ENCODE data around the gene RUNX2. TPM values are rescaled to one million over a fixed set of nuclear protein-coding genes. Genes with fewer than 3 reads are reported as not detected.

RUNX2 gene
- polyA plus RNA-seq, 1 donor (not counting 4 experiments of a cell fraction or from before 2014, with no cell fraction given), result 1.4 TPM

GRCh38 chr6:45698046-45698445 is 369.9 kb downstream of the RUNX2 start:
- no peak for DNase-seq (ENCODE audit: low read depth, low spot score)
- no peaks in the 10 kb centered on the region for H3K79me2 ChIP-seq (ENCODE audit: control insufficient read depth, insufficient read depth, low read length)
- peak overlapping the region; percentile 58 for H3K27ac ChIP-seq (ENCODE audit: control insufficient read depth, insufficient read depth, low read length)
- H4K20me1 ChIP-seq (ENCODE audit: control insufficient read depth, extremely low read depth, insufficient read depth, low read length), result no peaks in the 10 kb centered on the region
- no peaks in the 10 kb centered on the region for H3K9me3 ChIP-seq (ENCODE audit: control insufficient read depth, low read depth, low read length)
- no peak overlapping the region for H3K4me3 ChIP-seq (ENCODE audit: control insufficient read depth in 2 of 3, extremely low read depth in 1 of 3, insufficient read depth in 2 of 3, low read depth in 1 of 3, low read length in 3 of 3)
- peak overlapping the region; percentile 0 for H3K4me2 ChIP-seq (ENCODE audit: control insufficient read depth, extremely low read depth, insufficient read depth, low read depth, low read length)
- no peak for FAIRE-seq
- no peaks in the 10 kb centered on the region for H3K27me3 ChIP-seq (ENCODE audit: control insufficient read depth, extremely low read depth, insufficient read depth, low read length)
- no peaks in the 10 kb centered on the region for H3K9me1 ChIP-seq (ENCODE audit: control insufficient read depth, extremely low read depth, insufficient read depth, low read length)
- no peak overlapping the region for H3K9ac ChIP-seq (ENCODE audit: control insufficient read depth, extremely low read depth, insufficient read depth, low read length)
- H3K36me3 ChIP-seq (ENCODE audit: control insufficient read depth in 2 of 2, extremely low read depth in 1 of 2, insufficient read depth in 2 of 2, low read length in 2 of 2), result no peaks in the 10 kb centered on the region
- dilution Hi-C loops (cut with MboI; ENCODE audit: extremely low pct_ligation_motif_present, low sequenced_read_pairs), result no loop called here
- peaks cover 28% of the 10 kb centered on the region for H3K4me1 ChIP-seq (ENCODE audit: control insufficient read depth, extremely low read depth, insufficient read depth, low read length)
- H2AFZ ChIP-seq (ENCODE audit: control insufficient read depth, low read length), result no peak overlapping the region
- no peak for TF ChIP-seq EZH2 (IDR thresholded peaks at IDR 0.05; ENCODE audit: low read length)

GRCh38 chr6:45699663-45700062 is 371.5 kb downstream of the RUNX2 start:
- TF ChIP-seq EZH2 (IDR thresholded peaks at IDR 0.05; ENCODE audit: low read length), result no peak
- no peak for TF ChIP-seq CTCF (optimal IDR thresholded peaks at IDR 0.05 in 1 of 3, IDR thresholded peaks at IDR 0.05 in 1 of 3, conservative IDR thresholded peaks at IDR 0.05 in 1 of 3; ENCODE audit: extremely low read depth in 1 of 3, insufficient read depth in 2 of 3, low read length in 3 of 3)
- Histone ChIP-seq H3K27me3 (ENCODE audit: control insufficient read depth, extremely low read depth, insufficient read depth, low read length) (no peaks in the 10 kb centered on the region), H2AFZ (ENCODE audit: control insufficient read depth, low read length) (no peak overlapping the region), H3K9ac (ENCODE audit: control insufficient read depth, extremely low read depth, insufficient read depth, low read length) (no peak overlapping the region), H3K79me2 (ENCODE audit: control insufficient read depth, insufficient read depth, low read length) (no peaks in the 10 kb centered on the region), H3K27ac (ENCODE audit: control insufficient read depth, insufficient read depth, low read length) (no peak overlapping the region), H3K36me3 (ENCODE audit: control insufficient read depth in 2 of 2, extremely low read depth in 1 of 2, insufficient read depth in 2 of 2, low read length in 2 of 2) (no peaks in the 10 kb centered on the region), H3K4me2 (ENCODE audit: control insufficient read depth, extremely low read depth, insufficient read depth, low read depth, low read length) (no peak overlapping the region), H3K9me3 (ENCODE audit: control insufficient read depth, low read depth, low read length) (no peaks in the 10 kb centered on the region), H3K4me1 (ENCODE audit: control insufficient read depth, extremely low read depth, insufficient read depth, low read length) (peaks cover 37% of the 10 kb centered on the region), H4K20me1 (ENCODE audit: control insufficient read depth, extremely low read depth, insufficient read depth, low read length) (no peaks in the 10 kb centered on the region), H3K4me3 (ENCODE audit: control insufficient read depth in 2 of 3, extremely low read depth in 1 of 3, insufficient read depth in 2 of 3, low read depth in 1 of 3, low read length in 3 of 3) (no peak overlapping the region), H3K9me1 (ENCODE audit: control insufficient read depth, extremely low read depth, insufficient read depth, low read length) (no peaks in the 10 kb centered on the region)
- FAIRE-seq, result no peak
- dilution Hi-C loops (cut with MboI; ENCODE audit: extremely low pct_ligation_motif_present, low sequenced_read_pairs), result loop anchor here (25.0 kb wide), 1 partner anchor 312 kb away; the partner anchor contains the start of gene SUPT3H
- DNase-seq (ENCODE audit: low read depth, low spot score), result no peak
